HT-29 (cell line): Measurements from ENCODE around the gene BIN1. TPM values are rescaled to one million over a fixed set of nuclear protein-coding genes. Genes with fewer than 3 reads are reported as not detected.

Experiments used
- DNase-seq: peaks from one replicate; pipeline ENCODE4 v3.0.0-alpha.2; 2015; ENCODE audit warnings: low spot score
- total RNA-seq: library from RNA; depleted of rRNA; stranded (reverse); fragments of >200 nt; shearing (Covaris generic); gene quantifications from 2 replicates; pipeline ENCODE4 v1.2.3, GENCODE V29; 2014

Gene BIN1
- total RNA-seq, 1 experiment from 2014 or later: 119 TPM

DNA sequence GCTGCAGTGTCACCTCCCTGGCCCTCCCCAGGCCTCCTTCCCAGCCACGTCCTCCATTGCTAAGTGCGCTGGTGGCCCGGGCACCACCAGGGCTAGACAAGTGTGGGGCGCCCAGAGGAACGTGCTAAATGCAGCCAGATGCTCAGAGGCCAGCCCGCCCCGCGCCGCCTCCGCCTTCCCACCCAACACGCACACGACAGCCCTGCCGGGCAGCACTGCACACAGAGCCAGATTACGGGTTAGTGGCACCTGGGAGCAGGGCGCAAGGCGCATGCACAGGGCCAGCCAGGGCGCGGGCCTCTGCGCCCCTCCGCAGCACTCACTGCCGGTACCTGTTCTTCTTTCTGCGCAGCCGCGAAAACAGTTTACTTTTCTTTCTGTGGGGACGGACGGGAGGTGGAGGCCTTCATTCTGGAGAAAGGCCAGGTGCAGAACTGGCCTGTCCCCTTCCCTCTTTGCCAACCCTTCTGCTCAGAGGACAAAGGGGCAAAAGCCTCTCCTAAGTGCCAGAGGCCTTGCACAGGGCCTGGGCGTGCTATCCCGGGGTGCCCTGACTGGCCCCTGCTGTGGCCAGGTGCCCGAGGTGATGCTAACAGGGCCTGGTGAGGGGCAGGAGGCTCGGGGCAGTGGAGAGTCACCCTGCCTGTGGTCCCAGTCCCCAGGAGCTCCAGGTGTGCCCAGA lies 46.5 kb downstream of the BIN1 start:
- no peak for DNase-seq

GRCh38 chr2:127059559-127059958 lies 47.4 kb downstream of the BIN1 start:
- DNase-seq: no peak

DNA sequence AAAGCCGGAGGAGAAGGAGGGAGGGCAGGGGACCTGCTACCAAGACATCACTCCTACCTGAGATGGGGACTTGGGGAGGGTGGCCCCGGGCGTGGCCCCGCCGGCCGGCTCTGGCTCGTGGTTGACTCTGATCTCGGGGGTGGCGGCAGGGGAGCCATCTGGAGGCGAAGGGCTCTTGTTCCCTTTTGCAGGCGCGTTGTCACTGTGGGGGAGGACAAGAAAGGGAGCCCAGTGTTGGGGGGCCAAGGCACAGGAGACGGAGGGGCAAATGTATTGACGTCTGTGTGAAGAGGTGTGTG lies 48.1 kb downstream of the BIN1 start:
- no peak for DNase-seq

DNA sequence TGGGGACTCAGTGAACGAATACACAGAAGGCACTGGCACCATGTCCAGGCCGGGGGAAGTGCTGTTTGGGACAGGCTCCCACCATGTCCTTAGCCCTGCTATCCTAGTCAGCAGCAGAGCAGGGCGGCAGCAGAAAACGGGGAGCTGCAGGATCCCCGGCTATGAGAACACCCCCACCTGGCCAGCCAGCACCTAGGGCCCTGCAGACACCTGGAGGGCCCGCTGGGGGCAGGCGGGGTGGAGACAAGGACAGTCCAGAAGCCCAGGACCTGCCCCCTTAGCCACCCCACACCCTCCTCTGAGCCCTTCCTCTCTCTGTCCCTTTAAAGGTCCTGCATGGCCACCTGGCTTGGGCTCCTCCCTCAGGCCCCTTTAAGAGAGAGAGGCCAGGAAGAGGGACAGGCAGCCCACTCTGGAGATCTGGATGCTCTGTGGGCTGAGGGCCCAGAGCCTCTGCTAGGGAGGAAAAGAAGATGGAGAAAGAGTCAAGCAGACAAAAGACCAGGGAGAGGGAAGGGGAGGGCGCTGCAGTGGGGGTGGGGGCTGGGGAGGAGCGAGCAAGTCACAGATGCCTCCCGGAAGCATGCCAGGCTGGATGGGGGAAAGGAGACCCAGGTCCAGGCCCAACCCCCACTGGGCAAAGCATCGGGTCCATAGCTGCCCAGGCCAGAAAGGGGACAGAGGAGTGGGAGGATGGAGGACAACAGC lies 48.6 kb downstream of the BIN1 start:
- DNase-seq: no peak

GRCh38 chr2:127057371-127058245 lies 49.3 kb downstream of the BIN1 start:
- no peak for DNase-seq

DNA sequence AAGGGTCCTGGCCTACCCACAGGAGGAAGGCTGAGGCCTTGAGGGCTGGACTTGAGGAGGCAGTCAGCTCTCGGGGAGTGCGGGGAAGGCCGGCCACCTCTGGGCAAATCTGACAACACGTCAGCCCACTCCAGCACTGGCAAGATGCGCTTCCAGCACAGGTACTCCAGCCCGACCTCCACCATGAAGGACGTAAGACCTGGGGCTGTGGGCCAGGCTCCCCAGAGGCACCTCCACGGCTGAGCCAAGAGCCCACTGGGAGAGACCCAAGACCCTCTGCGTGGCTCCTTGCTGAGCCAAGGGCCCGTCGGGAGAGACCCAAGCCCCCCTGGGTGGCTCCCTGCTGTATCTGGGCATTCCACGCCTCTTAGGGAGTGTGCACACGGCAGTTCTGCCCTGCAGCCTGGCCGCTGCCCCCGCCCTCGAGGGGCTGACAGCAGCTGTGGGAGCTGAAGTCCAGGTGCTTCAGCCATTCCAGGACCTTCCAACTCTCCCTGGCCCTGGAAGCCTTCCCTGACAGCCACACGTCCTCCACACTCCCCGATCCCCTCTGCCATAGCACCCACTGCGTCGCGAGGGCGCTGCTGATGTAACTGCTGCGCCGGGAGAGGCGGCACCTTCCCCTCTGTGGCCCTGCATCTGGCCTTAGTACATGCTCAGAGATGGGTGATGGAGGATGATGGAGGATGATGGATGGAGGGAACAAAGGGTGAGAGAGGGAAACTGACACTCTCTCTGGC lies 50.2 kb downstream of the BIN1 start:
- no peak for DNase-seq

DNA sequence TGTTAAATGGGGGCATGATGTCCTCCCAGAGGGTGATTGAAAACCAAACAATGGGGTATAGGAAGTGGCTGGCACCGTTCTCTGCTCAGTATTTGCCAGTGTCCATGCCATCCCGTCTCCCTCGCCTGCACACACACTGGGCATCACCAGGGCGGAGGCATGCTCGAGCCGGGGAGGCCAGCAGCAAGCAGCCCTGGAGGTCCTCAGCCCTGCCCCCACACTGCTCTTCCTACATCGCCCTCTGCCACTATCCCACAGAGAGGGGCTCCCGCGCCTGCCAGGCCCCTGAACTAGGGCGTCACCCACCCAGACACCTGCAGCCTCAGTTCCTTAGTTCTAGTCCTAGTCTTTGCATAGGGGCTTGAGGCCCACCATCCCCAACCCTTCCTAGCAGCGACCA lies 50.9 kb downstream of the BIN1 start:
- DNase-seq: no peak

GRCh38 chr2:127055786-127056076 lies 51.2 kb downstream of the BIN1 start:
- DNase-seq: no peak

GRCh38 chr2:127054996-127055785 lies 51.8 kb downstream of the BIN1 start:
- DNase-seq: no peak

- DNase-seq: no peak
These were observed 52.4 kb downstream of the BIN1 start for GRCh38 chr2:127054604-127054930.

GRCh38 chr2:127053731-127054603 lies 53.0 kb downstream of the BIN1 start:
- DNase-seq: no peak

DNA sequence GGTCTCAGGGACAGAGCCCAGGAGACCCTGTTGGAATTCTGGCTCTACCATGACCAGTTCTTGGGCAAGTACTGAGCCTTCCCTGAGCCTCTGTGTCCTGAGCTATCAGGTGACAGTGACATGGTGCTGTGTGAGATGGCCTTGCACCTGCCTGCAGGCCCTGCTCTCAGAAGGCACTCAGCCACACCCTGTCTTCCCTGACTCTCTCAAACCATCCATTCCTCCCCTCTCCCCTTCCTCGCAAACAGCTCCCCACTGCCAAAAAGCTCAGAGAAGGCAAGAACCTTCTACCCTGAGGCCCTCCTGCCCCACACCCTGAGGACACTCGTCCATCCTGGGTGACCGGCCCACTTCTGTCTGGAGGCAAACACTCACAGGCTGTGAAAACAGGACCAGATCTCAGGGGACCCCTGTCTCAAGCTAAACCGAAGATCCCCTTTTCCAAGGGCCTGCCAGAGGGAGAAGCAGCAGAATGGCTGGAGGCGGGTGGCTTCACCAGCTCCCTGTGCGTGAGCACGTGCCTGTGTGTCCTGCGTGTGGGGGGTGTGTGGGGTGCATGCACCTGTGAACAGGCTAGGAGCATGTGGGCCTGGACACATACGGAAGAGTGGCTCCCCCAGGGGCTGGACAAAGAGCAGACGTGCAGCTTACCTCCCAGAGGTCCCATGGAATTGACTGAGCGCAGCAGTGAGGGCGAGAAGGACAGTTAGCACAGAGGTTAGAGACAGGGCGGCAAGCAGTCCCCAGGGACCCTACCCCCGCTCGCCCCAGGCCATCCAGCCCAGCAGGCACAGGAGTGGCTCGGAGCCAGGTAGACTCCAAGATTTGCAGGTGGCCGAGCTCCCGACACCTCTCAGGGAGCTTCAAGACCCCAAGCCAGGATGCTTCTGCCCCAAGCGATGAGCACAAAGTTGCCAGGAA lies 53.9 kb downstream of the BIN1 start:
- DNase-seq: no peak

DNA sequence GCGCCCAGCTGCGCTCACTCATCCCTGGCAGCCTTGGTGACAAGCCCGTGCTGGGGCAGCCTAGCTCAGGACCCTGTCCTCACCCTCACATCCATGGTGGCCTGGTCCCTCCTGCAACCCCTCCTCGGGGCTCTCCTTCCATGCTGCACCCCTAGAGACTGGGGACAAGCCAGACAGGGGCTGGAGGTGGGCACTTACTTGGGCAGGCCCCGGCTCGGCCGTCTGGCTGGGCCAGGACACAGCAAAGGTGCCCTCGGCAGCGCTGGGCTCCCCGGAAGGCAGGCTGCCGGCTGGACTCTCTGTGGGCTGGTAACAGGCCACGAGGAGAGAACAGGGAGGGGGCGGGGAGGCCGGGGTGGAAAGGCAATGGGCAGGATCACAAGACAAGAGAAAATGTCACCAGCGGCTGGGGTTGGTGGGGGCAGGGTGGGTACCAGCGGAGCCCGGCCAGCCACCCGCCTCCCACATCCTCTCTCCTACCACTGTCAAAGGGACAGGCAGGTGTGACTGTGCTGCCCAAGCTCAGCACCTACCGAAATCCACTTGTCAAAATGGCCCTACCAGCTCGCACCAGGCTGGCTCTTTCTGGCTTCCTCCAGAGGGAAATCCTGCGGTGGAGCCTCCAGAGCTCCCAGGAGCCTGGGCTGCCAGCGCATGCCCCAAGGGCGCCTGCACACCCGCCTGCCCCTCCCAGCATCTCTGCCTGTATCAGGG lies 54.7 kb downstream of the BIN1 start:
- DNase-seq: no peak

- peak; percentile 35 for DNase-seq
These were observed 55.6 kb downstream of the BIN1 start for GRCh38 chr2:127051116-127052056.

DNA sequence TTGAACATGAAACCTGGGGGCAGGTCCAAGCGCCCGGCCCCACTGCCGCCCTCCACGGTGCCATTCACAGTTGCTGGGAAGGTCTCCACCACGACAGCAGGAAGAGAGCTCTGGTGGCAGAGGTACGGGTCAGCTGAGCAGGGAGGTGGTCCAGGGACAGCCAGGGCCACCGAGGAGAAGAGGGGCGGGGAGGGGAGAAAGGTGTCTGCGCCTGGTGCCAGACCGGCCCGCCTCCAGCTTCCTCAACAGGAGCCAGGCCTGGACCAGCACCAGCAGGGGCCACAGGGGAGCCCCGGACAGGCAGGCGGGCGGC lies 56.2 kb downstream of the BIN1 start:
- no peak for DNase-seq

DNA sequence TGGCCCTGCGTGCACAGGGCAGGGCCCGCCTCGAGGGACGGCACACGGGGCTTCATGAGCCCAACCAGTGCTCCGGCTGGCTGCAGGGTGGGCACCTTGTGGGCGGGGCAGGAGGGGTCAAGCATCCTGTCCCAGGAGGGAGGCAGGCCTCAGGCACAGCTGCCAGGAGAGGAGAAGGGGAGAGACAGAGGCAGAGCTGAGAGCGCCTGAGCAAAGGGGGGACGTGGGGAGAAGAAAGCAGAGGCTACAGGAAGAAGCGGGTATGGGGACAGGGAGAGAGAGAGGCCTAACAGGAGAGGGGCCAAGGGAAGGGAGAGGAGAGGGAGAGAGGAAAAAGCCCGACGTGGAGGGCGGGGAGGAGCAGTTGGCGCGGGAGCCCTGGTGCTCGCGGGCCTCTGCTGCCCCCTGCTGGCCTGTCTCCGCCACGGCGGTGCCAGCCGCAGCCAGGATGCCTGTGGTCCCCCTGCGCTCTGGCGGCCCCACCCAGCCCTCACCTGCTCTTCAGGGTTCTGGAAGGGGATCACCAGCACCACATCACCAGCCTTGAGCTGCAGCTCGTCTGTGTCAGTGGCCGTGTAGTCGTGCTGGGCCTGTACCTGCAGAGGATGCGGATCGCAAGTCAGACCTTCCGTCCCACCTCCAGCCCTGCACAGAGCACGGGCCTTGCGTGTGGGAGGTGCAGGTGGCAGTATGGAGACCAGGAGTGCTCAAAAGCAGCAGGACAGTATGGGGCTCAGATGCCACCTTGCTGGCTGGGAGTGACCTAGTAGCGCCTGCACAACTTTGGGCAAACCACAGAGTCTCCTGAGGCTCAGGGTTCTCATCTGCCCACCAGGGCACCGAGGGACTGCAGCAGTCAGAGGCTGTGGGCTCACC lies 56.8 kb downstream of the BIN1 start:
- DNase-seq: peak; percentile 55
